Neural cell (in vitro differentiated cells): ENCODE data around the gene LHFPL6. TPM values are rescaled to one million over a fixed set of nuclear protein-coding genes. Genes with fewer than 3 reads are reported as not detected.

Experiments
- H2AFZ ChIP-seq: fragments of 200-600, 300-800 bp; sonication (generic), shearing (Covaris generic); 2 replicates; pipeline ENCODE4 v1.6.0; 2014; ENCODE audit warnings: low read depth, mild to moderate bottlenecking, antibody characterized with exemption, low read length, moderate library complexity
- H3F3A ChIP-seq: fragments of 200-600 bp; shearing (Covaris generic); 2 replicates; pipeline ENCODE4 v1.6.1; 2016; ENCODE audit warnings: mild to moderate bottlenecking, moderate library complexity, mixed read lengths, antibody characterized with exemption, low read length; ENCODE audit not compliant: insufficient read depth, poor library complexity, severe bottlenecking
- H3K27ac ChIP-seq: fragments of 200-600, 300-800 bp; sonication (generic), shearing (Covaris generic); 2 replicates; pipeline ENCODE4 v1.5.1; 2014; ENCODE audit warnings: mild to moderate bottlenecking, low read length, moderate library complexity
- H3K27me3 ChIP-seq: fragments of 300-800, 200-600 bp; sonication (generic), shearing (Covaris generic); 2 replicates; pipeline ENCODE4 v1.6.0; 2014; ENCODE audit warnings: mild to moderate bottlenecking, low read depth, low read length, moderate library complexity; ENCODE audit not compliant: insufficient read depth
- H3K36me3 ChIP-seq: fragments of 300-800, 200-600 bp; sonication (generic), shearing (Covaris generic); 2 replicates; pipeline ENCODE4 v1.5.1; 2014; ENCODE audit warnings: mild to moderate bottlenecking, antibody characterized with exemption, low read length, moderate library complexity; ENCODE audit not compliant: insufficient read depth
- H3K4me2 ChIP-seq: fragments of 300-800, 200-600 bp; sonication (generic), shearing (Covaris generic); 2 replicates; pipeline ENCODE4 v1.6.0; 2014; ENCODE audit warnings: mild to moderate bottlenecking, low read length
- H3K4me3 ChIP-seq: fragments of 300-800, 200-600 bp; sonication (generic), shearing (Covaris generic); 2 replicates; pipeline ENCODE4 v1.5.1; 2014; ENCODE audit warnings: mild to moderate bottlenecking, low read length, moderate library complexity
- H3K79me2 ChIP-seq: fragments of 200-600 bp; shearing (Covaris generic); replicated peaks from 2 replicates; pipeline ENCODE4 v1.6.0; 2014; ENCODE audit warnings: mild to moderate bottlenecking, low read length, moderate library complexity; ENCODE audit not compliant: insufficient read depth
- H3K9ac ChIP-seq: fragments of 300-800, 200-600 bp; sonication (generic), shearing (Covaris generic); 2 replicates; pipeline ENCODE4 v1.6.1; 2016; ENCODE audit warnings: mild to moderate bottlenecking, low read length, mixed read lengths
- H3K9me2 ChIP-seq: fragments of 200-600 bp; shearing (Covaris generic); 2 replicates; pipeline ENCODE4 v1.6.1; 2016; ENCODE audit warnings: mild to moderate bottlenecking, low read length, mixed read lengths; ENCODE audit not compliant: insufficient read depth
- H3K9me3 ChIP-seq: fragments of 200-600, 300-800 bp; sonication (generic), shearing (Covaris generic); 2 replicates; pipeline ENCODE4 v1.6.1; 2016; ENCODE audit warnings: mild to moderate bottlenecking, mixed run types, low read length, moderate library complexity, mixed read lengths
- H4K20me1 ChIP-seq: fragments of 200-600 bp; shearing (Covaris generic); 2 replicates; pipeline ENCODE4 v1.6.1; 2016; ENCODE audit warnings: mild to moderate bottlenecking, mixed run types; ENCODE audit not compliant: insufficient read depth
- EP300 ChIP-seq: fragments of 450-650 bp; conservative IDR thresholded peaks from 2 replicates; pipeline ENCODE4 v1.6.1; 2014; ENCODE audit warnings: antibody characterized with exemption, mild to moderate bottlenecking, moderate library complexity; ENCODE audit not compliant: poor library complexity, severe bottlenecking
- EZH2 ChIP-seq: fragments of 200-600, 300-800 bp; shearing (Covaris generic), sonication (generic); IDR thresholded peaks from 2 replicates; pipeline ENCODE4 v1.6.1; 2014; ENCODE audit warnings: antibody characterized with exemption, low read length, borderline replicate concordance, mild to moderate bottlenecking; ENCODE audit not compliant: insufficient read depth, poor library complexity, severe bottlenecking
- MXI1 ChIP-seq: fragments of 450-650 bp; conservative IDR thresholded peaks from 2 replicates; pipeline ENCODE4 v1.6.1; 2014; ENCODE audit warnings: antibody characterized with exemption, mild to moderate bottlenecking; ENCODE audit not compliant: poor library complexity, severe bottlenecking
- POLR2AphosphoS5 ChIP-seq: IDR thresholded peaks from 2 replicates; pipeline ENCODE4 v1.6.1; 2012
- RAD21 ChIP-seq: fragments of 450-650 bp; conservative IDR thresholded peaks from 2 replicates; pipeline ENCODE4 v1.6.1; 2014; ENCODE audit warnings: antibody characterized with exemption, mild to moderate bottlenecking, moderate library complexity
- REST ChIP-seq: IDR thresholded peaks from 2 replicates; pipeline ENCODE4 v1.6.1; 2012; ENCODE audit warnings: borderline replicate concordance
- SMC3 ChIP-seq: fragments of 450-650 bp; conservative IDR thresholded peaks from 2 replicates; pipeline ENCODE4 v1.6.1; 2014; ENCODE audit warnings: antibody characterized with exemption, mild to moderate bottlenecking, moderate library complexity; ENCODE audit not compliant: poor library complexity
- TAF1 ChIP-seq: IDR thresholded peaks from 2 replicates; pipeline ENCODE4 v1.6.1; 2012; ENCODE audit warnings: low read depth
- polyA plus RNA-seq: library from polyadenylated mRNA; depleted of rRNA; stranded (reverse); fragments of >200 nt; gene quantifications from 2 replicates; pipeline ENCODE4 v1.2.3, GENCODE V29; 2014
- TF ChIP-seq, protein P1 (sequence below): fragments of 450-650 bp; IDR thresholded peaks from 2 replicates; pipeline ENCODE4 v1.5.1; 2014; ENCODE audit warnings: antibody characterized with exemption, mild to moderate bottlenecking, moderate library complexity; ENCODE audit not compliant: poor library complexity, severe bottlenecking

LHFPL6 gene
- polyA plus RNA-seq, 1 donor from 2014 or later = 36.3 TPM

- H3K79me2 ChIP-seq = peaks cover 13% of the 10 kb centered on the region
- H3K27ac ChIP-seq = no peak overlapping the region
- H3K9me2 ChIP-seq = no peaks in the 10 kb centered on the region
- no peak overlapping the region for H3K4me3 ChIP-seq
- no peaks in the 10 kb centered on the region for H3K9me3 ChIP-seq
- no peaks in the 10 kb centered on the region for H3K36me3 ChIP-seq
- no peak overlapping the region for H2AFZ ChIP-seq
- no peaks in the 10 kb centered on the region for H3F3A ChIP-seq
- H3K9ac ChIP-seq = no peak overlapping the region
- TF ChIP-seq EP300 (no peak), SMC3 (no peak), RAD21 (no peak), EZH2 (no peak)
- TF ChIP-seq, protein P1, sequence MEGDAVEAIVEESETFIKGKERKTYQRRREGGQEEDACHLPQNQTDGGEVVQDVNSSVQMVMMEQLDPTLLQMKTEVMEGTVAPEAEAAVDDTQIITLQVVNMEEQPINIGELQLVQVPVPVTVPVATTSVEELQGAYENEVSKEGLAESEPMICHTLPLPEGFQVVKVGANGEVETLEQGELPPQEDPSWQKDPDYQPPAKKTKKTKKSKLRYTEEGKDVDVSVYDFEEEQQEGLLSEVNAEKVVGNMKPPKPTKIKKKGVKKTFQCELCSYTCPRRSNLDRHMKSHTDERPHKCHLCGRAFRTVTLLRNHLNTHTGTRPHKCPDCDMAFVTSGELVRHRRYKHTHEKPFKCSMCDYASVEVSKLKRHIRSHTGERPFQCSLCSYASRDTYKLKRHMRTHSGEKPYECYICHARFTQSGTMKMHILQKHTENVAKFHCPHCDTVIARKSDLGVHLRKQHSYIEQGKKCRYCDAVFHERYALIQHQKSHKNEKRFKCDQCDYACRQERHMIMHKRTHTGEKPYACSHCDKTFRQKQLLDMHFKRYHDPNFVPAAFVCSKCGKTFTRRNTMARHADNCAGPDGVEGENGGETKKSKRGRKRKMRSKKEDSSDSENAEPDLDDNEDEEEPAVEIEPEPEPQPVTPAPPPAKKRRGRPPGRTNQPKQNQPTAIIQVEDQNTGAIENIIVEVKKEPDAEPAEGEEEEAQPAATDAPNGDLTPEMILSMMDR = no peak
- H3K4me2 ChIP-seq = peak overlapping the region; percentile 3
- no peaks in the 10 kb centered on the region for H3K27me3 ChIP-seq
- H4K20me1 ChIP-seq = no peaks in the 10 kb centered on the region
Observed at GRCh38 chr13:39565036-39565949, 37.7 kb downstream of the LHFPL6 start.

- TF ChIP-seq TAF1 = no peak
- TF ChIP-seq, protein P1 = no peak
- TF ChIP-seq REST = no peak
- no peak for TF ChIP-seq EP300
- TF ChIP-seq MXI1 = no peak
- TF ChIP-seq EZH2 = no peak
- TF ChIP-seq SMC3 = no peak
- TF ChIP-seq POLR2AphosphoS5 = no peak
- no peak for TF ChIP-seq RAD21
- Histone ChIP-seq H2AFZ (no peak overlapping the region), H3K4me2 (no peak overlapping the region), H3K9ac (no peak overlapping the region), H4K20me1 (no peaks in the 10 kb centered on the region), H3K4me3 (no peak overlapping the region), H3F3A (no peaks in the 10 kb centered on the region), H3K79me2 (peaks cover 13% of the 10 kb centered on the region), H3K9me2 (no peaks in the 10 kb centered on the region), H3K36me3 (no peaks in the 10 kb centered on the region), H3K9me3 (no peaks in the 10 kb centered on the region), H3K27me3 (no peaks in the 10 kb centered on the region), H3K27ac (peak overlapping the region; percentile 34)
Observed at GRCh38 chr13:39563470-39563735, 39.6 kb downstream of the LHFPL6 start.
